ENCODE results near the gene NLGN2. TPM values are rescaled to one million over a fixed set of nuclear protein-coding genes. Genes with fewer than 3 reads are reported as not detected.

The NLGN2 gene
- total and polyA plus RNA-seq, 4 donors: 5.0 to 15.2 (median 8.2) TPM

GRCh38 chr17:7445619-7445968, 37.9 kb downstream of the NLGN2 start:
- WGBS, 2 donors: 3 to 5% methylated on average over 16 of the region's 16 CpGs
- peak; percentile 37 for ATAC-seq (ENCODE audit: insufficient read depth, low FRiP score)

GRCh38 chr17:7448461-7448860, 40.8 kb downstream of the NLGN2 start:
- Histone ChIP-seq H3K36me3 (ENCODE audit: control insufficient read depth in 4 of 4, insufficient read depth in 4 of 4, low read length in 4 of 4) (no peaks in the 10 kb centered on the region), H3K9ac (ENCODE audit: insufficient read depth in 1 of 2, low read length in 2 of 2) (no peak overlapping the region), H3K27me3 (ENCODE audit: control insufficient read depth in 3 of 3, insufficient read depth in 3 of 3, low read length in 2 of 3) (peaks cover 0 to 35% (median 32%) of the 10 kb centered on the region in 3 donors), H3K9me3 (ENCODE audit: control insufficient read depth in 4 of 4, insufficient read depth in 3 of 4, low read length in 3 of 4) (no peaks in the 10 kb centered on the region), H3K4me3 (no peak overlapping the region), H3K27ac (ENCODE audit: low read depth in 1 of 2, low read length in 1 of 2) (no peak overlapping the region), H3K4me1 (ENCODE audit: control insufficient read depth in 5 of 5, insufficient read depth in 5 of 5, low read length in 5 of 5) (peaks cover 0 to 5% (median 0%) of the 10 kb centered on the region in 5 donors)
- 91 to 92% methylated on average over 7 of the region's 7 CpGs for WGBS, 2 donors
- DNase-seq (no peak), ATAC-seq (ENCODE audit: insufficient read depth, low FRiP score) (no peak)
- TF ChIP-seq CTCF (IDR thresholded peaks at IDR 0.05; ENCODE audit: control extremely low read depth, extremely low read depth): no peak

More at GRCh38 chr17:7445619-7445968, 37.9 kb downstream of the NLGN2 start:
- peaks cover 0 to 41% (median 34%) of the 10 kb centered on the region in 3 donors for H3K27me3 ChIP-seq (ENCODE audit: control insufficient read depth in 3 of 3, insufficient read depth in 3 of 3, low read length in 2 of 3)
- DNase-seq: no peak
- no peaks in the 10 kb centered on the region for H3K9me3 ChIP-seq (ENCODE audit: control insufficient read depth in 4 of 4, insufficient read depth in 3 of 4, low read length in 3 of 4)
- H3K27ac ChIP-seq (ENCODE audit: low read depth in 1 of 2, low read length in 1 of 2): no peak overlapping the region
- no peak for TF ChIP-seq CTCF (IDR thresholded peaks at IDR 0.05; ENCODE audit: control extremely low read depth, extremely low read depth)
- no peaks in the 10 kb centered on the region for H3K36me3 ChIP-seq (ENCODE audit: control insufficient read depth in 4 of 4, insufficient read depth in 4 of 4, low read length in 4 of 4)
- peaks cover 0 to 10% (median 3%) of the 10 kb centered on the region in 5 donors for H3K4me1 ChIP-seq (ENCODE audit: control insufficient read depth in 5 of 5, insufficient read depth in 5 of 5, low read length in 5 of 5)
- H3K4me3 ChIP-seq: no peak overlapping the region
- no peak overlapping the region for H3K9ac ChIP-seq (ENCODE audit: insufficient read depth in 1 of 2, low read length in 2 of 2)

GRCh38 chr17:7459961-7460545, 52.4 kb downstream of the NLGN2 start:
- peak overlapping the region in 1 of 2 donors; percentile 4 for H3K27ac ChIP-seq (ENCODE audit: low read depth in 1 of 2, low read length in 1 of 2)
- 77 to 81% methylated on average over 3 of the region's 3 CpGs for WGBS, 2 donors
- TF ChIP-seq CTCF (IDR thresholded peaks at IDR 0.05; ENCODE audit: control extremely low read depth, extremely low read depth): no peak
- no peak for DNase-seq
- H3K4me1 ChIP-seq (ENCODE audit: control insufficient read depth in 5 of 5, insufficient read depth in 5 of 5, low read length in 5 of 5): peaks cover 0 to 2% (median 0%) of the 10 kb centered on the region in 5 donors
- H3K36me3 ChIP-seq (ENCODE audit: control insufficient read depth in 4 of 4, insufficient read depth in 4 of 4, low read length in 4 of 4): peaks cover 2 to 23% (median 9%) of the 10 kb centered on the region in 4 donors
- ATAC-seq (ENCODE audit: insufficient read depth, low FRiP score): no peak
- no peaks in the 10 kb centered on the region for H3K9me3 ChIP-seq (ENCODE audit: control insufficient read depth in 4 of 4, insufficient read depth in 3 of 4, low read length in 3 of 4)
- H3K4me3 ChIP-seq: no peak overlapping the region
- H3K27me3 ChIP-seq (ENCODE audit: control insufficient read depth in 3 of 3, insufficient read depth in 3 of 3, low read length in 2 of 3): no peaks in the 10 kb centered on the region
- H3K9ac ChIP-seq (ENCODE audit: insufficient read depth in 1 of 2, low read length in 2 of 2): no peak overlapping the region
